Vagina (tissue), 2 donors: ENCODE measurements around the gene DEFB124.
"Not testable (repeated sequence)": the region's sequence is repeated elsewhere in the genome, so short reads cannot be mapped to it uniquely, and the experiment has no call there.

Source experiments
- CTCF ChIP-seq, 3 experiments: fragments of 450-650 bp in 2 of 3; fragments of 200-600 bp in 1 of 3; sonication (generic) in 1 of 3; IDR thresholded peaks; one replicate each; pipeline ENCODE4 v1.5.1; 2017 to 2019; ENCODE audit warnings: antibody characterized with exemption in 3 of 3, mild to moderate bottlenecking in 2 of 3, moderate library complexity in 2 of 3
- POLR2A ChIP-seq, 2 donors: fragments of 450-650 bp; IDR thresholded peaks; one replicate each; pipeline ENCODE4 v1.6.1; 2017; ENCODE audit warnings: antibody characterized with exemption in 2 of 2, mild to moderate bottlenecking in 2 of 2, moderate library complexity in 2 of 2

GRCh38 chr20:31521267-31521666, 46.3 kb upstream of the DEFB124 start:
- not testable (repeated sequence) for TF ChIP-seq CTCF, POLR2A (IDR thresholded peaks at IDR 0.05)
